NCI-H2196 (cell line): ENCODE data around the gene GUCD1.
"Not testable (repeated sequence)": the region's sequence is repeated elsewhere in the genome, so short reads cannot be mapped to it uniquely, and the experiment has no call there.

Source experiments
- DNase-seq: peaks from one replicate; lab custom pipeline; 2025; ENCODE audit not compliant: unreplicated experiment; lab: John Stamatoyannopoulos, UW

Gene GUCD1

DNA sequence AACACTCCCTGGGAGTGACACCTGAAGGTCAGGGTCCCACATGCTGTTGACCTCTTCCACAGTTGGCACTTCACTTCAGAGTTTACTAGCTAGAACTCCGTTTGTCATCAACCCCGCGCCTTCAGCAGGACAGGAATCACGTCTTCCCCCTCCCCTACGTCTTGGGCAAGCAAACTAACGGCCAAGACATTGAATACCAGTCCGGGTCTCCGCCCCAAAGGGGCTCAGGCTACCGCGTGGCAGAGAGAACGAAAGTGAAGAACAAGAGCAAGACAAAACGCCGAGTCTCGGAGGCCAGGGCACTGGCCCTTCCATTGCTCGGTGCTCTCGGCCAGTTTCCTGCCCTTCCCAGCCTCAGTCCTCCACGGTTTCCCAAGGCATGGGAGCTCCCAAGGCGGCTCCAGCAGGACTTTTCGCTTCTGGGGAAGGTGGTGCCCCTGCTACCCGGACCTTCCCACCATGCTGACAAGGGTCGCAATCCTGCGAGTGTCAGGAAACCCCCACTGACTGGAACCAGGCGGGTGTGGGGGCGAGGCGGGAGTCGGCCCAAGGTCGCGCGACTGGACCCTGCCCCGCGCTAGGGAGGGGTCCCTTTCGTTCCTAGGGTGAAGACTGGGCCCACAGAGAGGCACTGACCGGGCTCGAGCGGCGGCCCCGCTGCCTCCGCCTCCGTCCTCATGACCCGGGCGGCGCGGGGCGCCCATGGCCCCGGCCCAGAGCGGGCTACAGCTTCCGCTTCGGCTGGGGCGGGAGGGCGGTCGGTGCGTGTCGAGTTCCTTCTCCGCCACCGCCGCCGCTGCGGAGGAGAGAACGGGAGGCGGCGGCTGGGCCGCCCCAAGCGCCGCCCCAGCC is at the start of gene GUCD1:
Gene GUCD1, minus strand, starts transcription at position 826 of the 852 bp plus-strand sequence. Its CDS starts 147 bp downstream, at position 679.
- no peak for DNase-seq

DNA sequence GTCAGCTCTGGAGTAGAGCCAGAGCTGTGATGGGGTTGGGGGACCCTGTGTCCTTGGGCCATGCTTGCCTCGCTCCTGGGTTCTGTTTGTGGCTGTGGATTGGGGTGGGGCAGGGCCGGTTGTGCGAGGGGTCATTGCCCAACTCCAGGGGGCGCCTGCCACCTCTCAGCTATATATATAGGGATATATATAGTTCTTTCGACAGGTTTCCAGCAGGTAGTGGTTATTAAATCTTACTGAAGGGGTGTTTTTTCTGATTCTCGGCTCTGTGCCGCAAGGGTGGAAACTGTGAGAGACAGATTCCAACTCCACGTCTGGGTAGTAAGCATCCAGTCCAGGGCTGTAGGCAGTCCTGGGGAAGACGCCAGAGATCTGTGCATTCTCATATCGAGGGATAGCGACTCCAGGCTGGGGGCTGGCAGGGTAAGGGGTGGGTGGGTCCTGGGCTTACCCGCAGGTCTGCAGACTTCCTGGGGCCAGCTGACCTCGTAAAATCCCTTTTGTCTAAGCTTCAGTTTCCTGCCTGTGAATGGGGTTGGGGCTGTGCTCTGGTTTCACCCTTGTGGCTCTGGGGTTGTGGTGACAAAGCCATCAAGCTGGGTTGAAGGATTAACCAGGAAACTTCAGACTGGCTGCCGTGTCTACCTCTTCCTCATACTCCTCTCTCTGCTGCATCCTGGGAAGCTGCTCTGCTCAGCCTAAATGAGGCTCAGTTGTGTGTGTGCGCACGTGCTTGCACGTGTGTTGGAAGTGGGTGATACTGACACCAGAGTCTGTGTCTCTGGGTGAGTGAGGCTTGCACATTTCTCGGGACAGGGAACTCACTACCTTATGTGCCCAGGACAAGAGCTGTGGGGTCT is 49.1 kb upstream of the GUCD1 start:
- peak; percentile 33 for DNase-seq

DNA sequence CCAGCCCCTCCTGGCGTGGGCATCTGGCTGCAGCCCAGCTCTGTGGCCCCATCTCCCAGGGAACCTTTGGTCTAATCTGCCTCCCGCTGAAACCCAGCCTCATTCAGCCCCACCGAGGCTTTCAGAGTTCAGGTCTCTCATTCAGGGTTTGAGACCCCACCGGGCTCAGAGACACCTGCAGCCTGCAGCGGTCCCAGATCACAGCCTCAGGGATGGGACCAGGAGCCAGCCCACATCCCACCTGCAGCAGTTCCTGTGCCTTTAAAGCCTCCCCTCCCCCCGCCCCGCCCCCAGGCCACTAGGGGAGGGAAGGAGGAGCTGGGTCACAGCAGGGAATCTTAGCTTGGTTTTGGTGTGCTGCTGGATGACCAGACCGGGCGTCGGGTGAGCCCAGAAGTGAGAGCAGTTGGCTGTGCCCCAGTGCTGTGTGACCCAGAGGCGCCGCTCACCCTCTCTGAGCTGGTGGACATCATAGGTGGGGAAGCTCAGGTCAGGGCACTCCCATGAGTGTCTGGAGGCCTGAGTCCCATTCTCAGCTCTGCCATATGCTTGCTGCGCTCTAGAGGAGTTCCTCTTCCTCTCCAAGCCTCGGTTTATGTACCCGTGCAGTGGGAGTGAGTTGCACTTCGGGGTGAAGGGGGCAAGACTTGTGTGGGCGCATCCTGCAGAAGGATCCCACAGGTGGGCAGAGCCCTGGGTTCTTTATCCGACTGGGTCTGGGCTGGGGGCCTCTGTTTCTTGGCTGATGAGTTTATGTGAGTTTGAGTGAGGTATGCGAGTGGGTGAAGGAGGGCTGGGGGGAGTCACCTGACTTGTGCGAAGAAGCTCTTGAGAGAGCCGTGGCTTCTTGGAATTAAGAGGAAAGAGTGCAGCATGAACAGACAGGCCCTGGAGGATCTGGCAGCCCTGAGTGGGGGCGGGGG is 48.2 kb upstream of the GUCD1 start, which contains the start of gene GGT1:
Gene GGT1, plus strand, starts transcription at position 347 of the 923 bp plus-strand sequence. CDS start 7,889 bp downstream, outside the sequence.
- peak; percentile 6 for DNase-seq

DNA sequence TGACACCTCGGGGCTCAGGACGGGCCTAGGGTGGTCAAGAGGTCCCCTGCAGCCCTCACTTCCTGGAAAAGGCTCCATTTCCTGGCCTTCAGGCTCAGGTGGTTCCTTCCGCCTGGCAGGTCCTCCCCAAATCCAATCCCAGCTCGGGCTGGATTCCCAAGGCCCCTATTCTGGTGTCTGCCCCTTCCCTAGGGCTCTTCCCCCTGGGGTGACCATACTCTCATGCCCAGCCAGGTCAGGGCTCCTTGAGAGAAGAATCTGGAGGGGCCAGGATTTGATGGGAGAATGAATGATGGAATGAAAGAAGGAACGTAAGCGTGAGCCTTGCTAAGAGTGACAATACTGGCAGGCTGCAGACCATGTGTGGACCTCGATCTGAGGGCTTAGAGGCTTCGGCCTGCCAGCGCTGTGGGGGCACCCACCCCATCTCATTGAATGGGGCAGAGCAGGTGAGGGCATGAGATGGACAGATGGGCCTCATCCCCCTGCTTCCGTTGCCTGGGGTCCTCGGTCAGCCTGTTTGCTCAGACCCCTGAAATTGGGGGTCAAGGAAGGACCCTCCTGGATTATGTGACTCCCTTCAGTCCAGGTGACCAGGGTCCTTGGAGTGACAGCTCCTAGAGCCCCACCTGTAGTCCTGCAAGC is 47.3 kb upstream of the GUCD1 start:
- DNase-seq: not testable (repeated sequence)

DNA sequence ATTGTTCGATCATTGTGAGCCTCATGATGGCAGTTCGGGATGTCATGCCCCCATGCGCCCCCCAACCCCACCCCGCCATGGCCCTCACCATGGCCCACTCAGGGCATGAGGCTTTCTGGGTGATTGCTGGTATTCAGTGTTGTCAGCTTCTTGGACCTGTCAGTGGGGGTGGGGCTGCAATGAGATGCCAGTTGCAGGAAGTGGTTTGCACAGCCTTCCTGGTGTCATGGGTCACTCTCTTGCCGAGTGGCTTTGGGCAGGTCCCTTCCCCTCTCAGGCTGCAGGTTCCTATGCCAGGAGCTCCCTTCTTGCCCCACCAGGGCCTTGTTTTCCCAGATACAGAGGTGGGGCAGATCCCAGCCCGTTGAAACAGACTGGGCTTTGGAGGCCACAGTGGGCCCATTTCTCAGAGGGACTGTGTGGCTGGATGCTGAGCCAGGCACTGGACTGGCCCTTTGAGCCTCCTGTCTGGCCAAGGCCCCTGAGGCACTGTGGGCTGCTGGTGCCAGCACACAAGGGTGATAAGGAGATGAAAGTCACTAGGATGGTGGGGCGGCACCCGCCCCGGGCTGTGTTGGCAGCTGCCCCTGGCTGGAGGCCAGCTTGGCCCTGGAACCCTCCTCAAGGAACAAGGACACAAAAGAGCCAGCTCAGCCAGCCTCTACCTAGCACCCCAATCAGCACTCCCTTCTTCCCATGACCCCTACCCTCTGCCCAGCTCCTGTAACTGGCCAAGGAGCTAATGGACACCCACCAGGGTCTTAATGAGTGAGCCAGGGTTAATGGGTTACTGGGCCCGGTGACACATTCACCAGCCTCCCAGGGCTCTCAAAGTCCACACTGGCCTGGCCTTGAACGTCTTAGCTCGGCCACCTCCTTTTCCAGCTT is 46.5 kb upstream of the GUCD1 start:
- peak; percentile 48 for DNase-seq

DNA sequence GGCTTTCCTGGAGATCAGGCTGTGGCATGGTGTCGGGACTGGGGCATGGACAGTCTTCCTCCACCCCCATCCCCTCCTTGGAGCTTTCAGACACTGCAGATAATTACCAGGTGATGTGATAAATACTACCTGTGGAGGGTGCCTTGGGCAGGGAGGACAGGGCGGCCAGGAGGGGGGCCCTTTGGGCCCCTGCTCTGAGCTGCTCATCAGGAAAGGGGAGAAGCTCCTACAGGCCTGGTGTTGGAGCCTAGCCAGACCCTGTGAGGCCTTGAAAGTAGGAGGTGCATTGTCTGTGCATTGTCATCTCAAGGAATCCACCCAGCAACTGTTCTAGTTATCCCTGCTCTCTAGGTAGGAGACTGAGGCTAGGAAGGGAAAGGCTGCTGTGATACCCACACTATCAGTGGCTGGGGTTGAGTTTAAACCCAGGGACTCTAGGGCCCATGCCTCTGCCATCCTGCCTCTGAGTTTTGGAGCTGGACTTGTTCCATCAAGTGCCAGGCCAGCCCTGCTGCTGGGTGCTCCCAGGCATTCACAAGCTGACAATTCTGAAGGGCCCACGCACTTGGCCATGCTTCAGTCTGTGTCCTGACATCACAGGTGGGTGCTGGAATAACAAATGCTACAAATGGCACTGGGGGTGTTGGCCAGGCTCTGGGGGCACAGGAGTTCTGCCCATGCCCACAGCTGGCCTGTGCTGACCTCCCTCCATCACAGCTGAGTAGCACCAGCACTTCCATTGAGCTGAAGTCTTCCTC is 45.2 kb upstream of the GUCD1 start:
- not testable (repeated sequence) for DNase-seq

DNA sequence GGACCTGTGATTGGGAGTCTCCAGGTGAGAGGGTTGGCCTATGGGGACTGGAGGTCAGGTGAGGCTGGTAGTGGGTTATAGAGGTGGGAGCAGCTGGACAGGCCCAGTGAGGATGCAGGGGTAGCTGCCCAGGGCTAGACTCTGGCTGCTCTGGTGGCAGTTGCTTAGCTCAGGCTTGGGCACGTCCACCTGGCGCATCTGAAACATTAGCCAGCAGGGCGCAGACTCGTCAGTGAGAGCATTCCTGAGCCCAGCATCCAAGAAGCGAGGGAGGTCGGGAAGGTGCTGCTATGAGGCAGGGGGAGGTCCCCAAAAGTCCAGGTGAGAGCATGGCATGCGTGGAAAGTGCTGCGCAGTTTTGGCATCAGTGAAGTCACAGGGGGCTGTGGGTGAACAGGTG is 44.6 kb upstream of the GUCD1 start:
- no peak for DNase-seq

DNA sequence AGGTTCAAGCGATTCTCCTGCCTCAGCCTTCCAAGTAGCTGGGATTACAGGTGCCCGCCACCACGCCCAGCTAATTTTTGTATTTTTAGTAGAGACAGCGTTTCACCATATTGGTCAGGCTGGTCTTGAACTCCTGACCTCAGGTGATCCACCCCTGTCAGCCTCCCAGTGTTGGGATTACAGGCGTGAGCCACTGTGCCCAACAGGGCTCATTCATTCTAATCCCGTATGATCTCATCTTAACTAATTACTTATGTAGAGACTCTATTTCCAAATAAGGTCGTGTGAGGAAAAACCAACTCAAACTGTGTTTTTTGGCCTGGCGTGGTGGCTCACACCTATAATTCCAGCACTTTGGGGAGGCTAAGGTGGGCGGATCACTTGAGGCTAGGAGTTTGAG is 42.1 kb upstream of the GUCD1 start:
- DNase-seq: not testable (repeated sequence)

DNA sequence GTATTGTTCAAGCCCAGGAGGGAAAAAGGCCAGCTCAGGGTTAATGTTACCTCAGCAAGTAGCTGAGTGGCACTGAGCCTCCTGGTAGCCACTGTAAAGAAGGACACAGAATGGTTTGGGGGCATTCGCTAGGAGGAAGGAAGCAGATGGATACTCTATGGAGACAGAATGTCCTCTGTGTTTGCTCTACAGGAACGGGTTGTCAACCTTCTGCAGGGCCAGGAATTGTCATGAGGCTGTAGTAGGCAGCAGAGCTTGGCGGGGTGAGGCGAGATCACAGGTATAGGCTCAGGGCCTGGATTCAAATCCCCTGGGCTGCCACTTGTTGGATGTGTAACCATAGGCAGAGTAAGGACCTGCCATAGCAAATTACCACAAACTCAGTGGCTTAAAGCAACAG is 40.9 kb upstream of the GUCD1 start:
- no peak for DNase-seq

DNA sequence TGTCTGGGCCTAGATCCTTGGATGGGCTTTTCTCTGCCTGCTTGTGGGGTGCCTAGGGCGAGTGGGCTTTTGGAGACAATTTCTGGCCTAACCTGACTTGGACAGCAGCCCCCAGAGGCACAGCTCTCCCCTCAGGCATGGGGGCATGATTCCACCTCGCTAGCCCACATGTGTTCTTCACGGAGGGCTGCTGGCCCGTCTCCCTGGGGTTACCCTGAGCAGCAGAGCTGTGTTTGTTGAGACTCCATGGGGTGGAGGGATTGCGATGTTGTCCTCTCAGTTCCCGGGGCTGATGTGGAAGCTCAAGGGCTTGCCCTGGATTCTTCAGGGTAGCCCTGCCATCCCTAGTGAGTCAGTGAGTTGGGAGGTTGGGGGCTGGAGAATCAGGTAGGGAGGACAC is 40.3 kb upstream of the GUCD1 start:
- no peak for DNase-seq

DNA sequence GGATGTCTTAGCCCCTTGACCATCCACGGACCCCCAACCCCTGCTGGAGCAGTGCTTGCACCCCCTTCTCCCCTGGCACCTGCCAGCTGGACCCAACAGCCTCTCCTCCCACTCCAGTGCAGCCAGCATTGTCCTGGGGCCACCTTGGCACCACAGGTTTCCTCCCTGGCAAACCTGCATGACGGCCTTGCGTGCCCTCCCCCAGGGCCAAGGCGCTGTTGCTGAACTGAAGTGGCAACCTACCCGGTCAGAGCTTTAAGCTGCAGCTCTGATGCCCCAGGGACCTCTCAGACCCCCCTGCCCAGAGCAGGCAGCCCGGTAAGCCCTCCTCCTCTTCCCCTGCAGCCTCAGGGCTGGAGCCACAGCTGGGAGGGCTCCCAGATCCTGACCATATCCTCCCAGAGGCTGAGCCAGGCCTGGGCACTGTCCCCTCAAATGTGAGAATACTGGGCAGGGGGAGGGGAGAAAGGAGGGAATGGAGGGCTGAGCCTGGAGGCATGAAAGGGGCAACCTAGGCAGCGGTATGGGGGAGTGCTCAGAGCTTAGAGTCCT is 39.7 kb upstream of the GUCD1 start:
- peak; percentile 25 for DNase-seq

DNA sequence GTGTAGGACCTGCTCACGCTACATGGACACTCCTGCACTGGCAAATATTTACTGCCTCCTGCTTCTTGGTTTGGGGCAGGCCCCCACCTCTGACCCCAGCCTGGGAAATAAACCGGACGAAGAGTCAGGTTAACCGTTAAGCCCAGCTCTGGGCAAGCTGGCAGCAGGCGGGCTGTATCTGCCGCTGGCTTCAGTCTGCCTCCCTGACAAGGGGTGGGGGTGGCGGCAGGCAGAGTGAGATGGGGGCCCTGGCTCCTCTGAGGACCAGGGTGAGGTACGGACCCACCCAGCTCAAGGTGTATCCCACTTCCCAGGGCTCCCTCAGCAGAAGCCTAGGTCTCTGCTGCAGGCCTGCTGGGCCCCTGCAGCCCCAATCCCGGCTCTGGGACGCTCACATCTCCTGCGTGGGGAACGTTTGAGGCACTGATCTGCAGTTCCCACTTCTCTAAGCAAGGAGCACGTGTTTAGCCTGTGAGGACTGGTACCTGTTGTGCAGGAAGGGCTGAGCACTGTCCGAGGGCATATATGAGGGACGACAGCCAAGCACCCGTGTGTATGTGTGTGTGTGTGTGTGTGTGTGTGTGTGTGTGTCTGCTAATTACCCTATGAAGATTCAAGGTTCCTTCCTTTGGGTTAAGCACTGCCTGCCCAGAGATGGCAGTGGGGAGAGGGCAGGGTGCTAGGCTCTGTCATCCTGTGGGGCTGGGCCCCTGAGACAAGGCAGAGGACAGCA is 39.1 kb upstream of the GUCD1 start:
- peak; percentile 25 for DNase-seq

DNA sequence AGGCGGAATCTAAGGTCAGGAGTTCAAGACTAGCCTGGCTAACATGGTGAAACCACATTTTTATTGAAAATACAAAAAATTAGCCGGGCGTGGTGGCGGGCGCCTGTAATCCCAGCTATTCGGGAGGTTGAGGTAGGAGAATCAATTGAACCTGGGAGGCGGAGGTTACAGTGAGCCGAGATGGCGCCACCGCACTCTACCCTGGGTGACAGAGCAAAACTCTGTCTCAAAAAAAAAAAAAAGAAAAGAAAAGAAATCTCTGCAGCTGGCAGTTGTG is 38.6 kb upstream of the GUCD1 start:
- DNase-seq: not testable (repeated sequence)

DNA sequence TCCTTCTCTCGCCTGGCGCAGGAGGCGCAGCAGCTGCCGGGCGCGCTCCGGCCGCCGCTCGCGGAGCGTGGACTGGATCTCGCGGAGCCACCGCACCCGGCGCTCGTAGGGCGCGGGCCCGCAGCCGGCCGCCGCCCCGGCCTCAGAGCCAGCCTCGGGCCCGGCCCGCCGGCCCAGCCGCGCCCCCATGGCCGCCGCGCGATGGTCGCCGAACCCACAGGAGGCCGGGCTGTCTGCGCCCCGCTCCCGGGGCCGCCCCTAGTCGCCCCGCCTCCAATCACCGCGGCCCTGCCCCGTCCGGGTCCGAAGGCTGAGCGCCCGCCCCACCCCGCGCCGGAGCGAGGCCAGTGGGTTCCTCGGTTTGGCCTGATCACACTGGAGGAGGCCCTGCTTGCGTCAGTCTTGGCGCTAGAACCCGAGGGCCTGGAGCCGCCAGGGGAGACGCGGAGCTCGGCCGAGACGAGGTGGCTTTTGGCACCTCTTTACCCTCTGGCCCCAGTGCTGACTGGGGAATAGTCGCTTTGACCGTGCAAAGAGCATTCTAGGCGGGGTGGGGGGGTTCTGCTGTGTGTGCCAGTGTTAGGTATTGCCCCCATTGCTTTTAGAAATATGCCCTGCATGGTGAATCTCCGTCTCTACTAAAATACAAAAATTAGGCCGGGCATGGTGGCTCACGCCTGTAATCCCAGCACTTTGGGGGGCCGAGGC is 38.1 kb upstream of the GUCD1 start, which contains the start of gene LRRC75B:
Gene LRRC75B, minus strand, starts transcription at position 223 of the 708 bp plus-strand sequence. Its CDS starts 34 bp downstream, at position 189.
- DNase-seq: peak; percentile 65

DNA sequence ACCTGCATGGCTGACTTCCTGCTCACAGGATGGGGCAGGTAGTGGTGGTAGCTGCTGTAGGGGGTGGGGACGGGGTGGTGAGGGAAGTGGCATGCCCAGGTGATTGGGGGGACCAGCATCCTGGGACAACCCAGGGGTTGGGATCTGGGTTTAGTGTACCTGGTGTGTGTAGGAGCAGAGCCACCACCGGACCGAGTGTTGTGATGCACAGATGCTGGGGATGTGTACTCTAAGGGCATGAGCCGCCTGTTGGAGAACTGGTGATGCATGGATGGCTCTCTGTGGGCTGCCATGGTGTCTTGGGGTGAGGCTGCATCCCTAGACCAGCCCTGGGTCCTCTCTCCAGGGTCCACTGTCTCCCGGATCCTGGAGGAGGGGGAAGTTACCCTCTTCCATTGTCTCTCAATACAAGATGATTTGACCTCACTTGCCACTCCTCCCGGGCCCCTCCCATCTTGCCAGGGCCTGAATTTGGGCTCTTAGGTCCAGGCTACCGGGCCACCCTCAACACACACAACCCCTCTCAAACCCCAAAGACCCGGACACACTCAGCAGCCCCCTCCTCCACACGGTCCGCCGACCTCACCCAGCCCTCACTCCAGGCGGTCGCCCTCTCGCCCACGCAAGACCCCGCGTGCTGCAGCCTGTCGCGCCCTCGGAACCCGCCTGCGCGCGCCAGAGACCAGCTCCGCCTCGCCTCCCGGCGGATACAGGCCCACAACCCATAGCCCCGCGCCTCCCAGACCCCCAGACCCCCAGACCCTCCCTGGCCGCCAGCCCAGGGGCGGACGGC is 37.3 kb upstream of the GUCD1 start:
- DNase-seq: no peak

DNA sequence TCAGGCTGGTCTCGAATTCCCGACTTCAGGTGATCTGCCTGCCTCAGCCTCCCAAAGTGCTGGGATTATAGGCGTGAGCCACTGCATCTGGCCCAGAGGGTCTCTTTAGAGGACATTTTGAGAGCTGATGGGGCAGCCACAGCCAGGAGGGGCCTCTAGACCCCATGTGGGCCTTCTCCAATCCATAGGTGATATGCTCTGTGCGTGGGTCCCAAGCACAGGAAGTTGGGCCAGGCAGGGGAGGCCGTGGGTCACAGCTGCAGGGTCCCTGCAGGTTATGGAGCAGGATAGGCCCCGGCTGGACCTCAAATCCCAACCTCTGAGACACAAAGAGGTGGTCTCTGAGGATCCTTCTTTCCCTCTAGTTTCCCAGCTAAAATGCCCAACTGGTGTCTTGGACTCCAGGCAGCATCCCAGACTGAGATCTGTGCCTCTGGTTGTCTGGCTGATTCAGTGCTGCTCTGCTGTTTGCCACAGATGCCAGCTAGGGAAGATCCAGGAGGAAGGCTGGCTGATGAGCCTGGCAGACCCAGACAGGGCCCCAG is 36.4 kb upstream of the GUCD1 start:
- no peak for DNase-seq
